ENCODE measurements around the gene PALD1.
"Not testable (repeated sequence)": the region's sequence is repeated elsewhere in the genome, so short reads cannot be mapped to it uniquely, and the experiment has no call there.

PALD1 gene

GRCh38 chr10:70482982-70483760 is 4.6 kb downstream of the PALD1 start:
- DNase-seq = no peak

GRCh38 chr10:70483872-70484271 is 5.3 kb downstream of the PALD1 start:
- not testable (repeated sequence) for DNase-seq

DNA sequence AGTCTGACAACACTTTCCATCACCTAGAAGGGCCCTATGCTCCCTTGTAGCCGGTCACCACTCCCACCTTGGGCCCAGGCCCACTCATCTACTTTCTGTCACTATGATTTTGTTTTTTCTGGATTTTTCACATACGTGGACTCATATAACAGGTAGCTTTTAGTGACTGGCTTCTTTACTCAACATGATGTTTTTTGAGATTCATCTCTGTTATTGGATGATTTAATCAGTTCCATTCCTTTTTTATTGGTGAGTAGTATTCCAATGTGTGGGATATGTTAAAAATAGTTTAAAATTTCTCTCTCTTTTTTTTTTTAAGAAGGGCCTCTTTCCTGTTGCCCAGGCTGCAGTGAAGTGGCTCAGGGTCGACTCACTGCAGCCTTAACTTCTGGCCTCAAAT is 9.3 kb downstream of the PALD1 start:
- DNase-seq = no peak

DNA sequence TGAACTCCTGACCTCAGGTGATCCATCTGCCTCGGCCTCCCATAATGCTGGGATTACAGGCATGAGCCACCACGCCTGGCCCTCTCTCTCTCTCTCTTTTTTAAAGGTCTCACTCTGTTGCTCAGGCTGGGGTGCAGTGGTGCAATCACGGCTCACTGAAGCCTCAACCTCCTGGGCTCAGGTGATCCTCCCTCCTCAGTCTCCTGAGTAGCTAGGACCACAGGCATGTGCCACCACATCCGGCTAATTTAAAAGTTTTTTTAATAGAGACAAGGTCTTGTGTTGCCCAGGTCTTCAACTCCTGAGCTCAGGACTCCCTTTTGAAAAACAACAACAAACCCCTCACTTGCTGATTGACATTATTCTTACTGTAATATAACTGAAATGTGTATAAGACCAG is 11.6 kb downstream of the PALD1 start:
- DNase-seq = no peak

DNA sequence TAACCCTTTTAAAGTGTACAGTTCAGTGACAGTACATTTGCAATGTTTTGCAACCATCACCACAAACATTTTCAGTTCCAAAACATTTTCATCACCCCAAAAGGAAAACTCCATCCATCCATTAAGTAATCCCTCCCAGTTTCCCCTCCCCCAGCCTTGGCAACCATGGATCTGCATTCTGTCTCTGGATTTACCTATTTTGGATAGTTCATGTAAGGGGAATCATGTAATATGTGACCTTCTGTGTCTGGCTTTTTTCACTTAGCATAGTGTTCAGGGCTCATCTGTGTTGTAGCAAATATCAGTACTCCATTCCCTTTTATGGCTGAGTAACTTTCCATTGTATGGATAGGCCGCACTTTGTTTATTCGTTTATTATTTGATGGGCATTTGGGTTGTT is 13.0 kb downstream of the PALD1 start:
- DNase-seq = no peak

- peak in 1 of 2 donors; percentile 47 for DNase-seq
Observed at GRCh38 chr10:70492786-70493659, 14.5 kb downstream of the PALD1 start.

GRCh38 chr10:70493660-70494234 is 15.2 kb downstream of the PALD1 start:
- DNase-seq = peak in 1 of 2 donors; percentile 50

DNA sequence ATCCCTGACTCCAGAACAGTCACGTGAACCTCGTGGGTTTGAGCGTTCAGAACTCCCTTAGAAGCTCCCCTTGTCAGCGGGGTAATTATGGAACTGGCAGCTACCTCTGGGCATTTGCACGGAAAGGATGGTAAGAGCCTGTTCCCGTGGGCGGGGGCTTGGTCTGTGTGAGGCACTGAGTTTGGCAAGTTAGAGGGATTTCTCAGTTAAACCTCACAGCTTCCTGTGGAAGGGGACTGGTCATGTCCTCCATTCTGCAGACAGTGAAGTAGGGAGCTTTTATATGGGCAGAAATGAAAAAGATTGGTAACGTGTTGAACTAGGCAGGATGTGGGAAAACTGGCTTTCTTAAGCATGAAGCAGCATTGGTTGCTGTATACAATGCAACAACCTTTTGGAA is 16.0 kb downstream of the PALD1 start:
- no peak for DNase-seq

- DNase-seq = peak; percentile 11 to 24
Observed at GRCh38 chr10:70494966-70495365, 16.4 kb downstream of the PALD1 start.

- DNase-seq = no peak
Observed at GRCh38 chr10:70495691-70496261, 17.2 kb downstream of the PALD1 start.

- DNase-seq = no peak
Observed at GRCh38 chr10:70496341-70497119, 18.0 kb downstream of the PALD1 start.

GRCh38 chr10:70497120-70497545 is 18.6 kb downstream of the PALD1 start:
- no peak for DNase-seq

DNA sequence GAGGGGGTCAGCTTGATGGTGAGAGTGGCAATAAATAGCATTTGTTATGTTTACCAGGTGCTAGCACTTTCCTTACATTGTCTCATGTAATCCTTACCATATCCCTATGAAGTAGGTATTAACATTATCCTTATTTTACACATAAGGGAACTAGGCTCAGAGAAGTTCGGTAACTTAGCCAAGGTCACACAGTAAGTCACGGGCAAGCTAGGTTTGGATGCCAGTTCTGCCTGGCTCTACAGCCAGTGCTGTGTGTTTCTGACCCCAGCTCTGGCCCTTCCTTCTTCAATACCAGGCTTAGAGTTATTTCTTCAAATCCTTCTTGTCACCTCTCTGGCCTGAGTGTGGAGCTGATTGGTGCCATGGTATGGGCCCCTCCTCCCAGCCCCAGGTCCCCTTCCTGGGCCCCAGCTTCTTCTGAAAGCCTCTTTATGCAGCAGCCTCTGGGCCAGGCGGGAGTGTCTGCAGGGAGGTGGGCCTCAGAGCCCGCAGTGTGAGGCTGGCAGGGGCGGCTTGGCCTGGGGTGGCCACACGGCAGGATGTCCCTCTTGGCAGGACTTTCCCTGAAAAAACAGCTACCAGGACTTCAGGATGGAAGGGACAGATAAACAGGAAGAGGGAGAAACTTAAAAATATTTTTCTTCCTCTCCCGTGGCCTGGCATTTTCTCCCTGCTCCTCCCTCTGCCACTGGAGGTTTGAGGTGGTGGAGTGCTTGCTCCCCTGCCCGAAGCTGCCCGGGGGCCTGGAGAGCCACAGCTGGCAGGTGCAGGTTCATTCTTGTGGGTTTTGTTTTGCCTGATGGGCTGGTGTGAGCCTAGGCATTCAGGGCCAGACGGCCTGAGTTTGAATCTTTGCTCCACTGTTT is 20.6 kb downstream of the PALD1 start:
- DNase-seq = no peak

GRCh38 chr10:70499836-70500167 is 21.2 kb downstream of the PALD1 start:
- DNase-seq = no peak

- no peak for DNase-seq
Observed at GRCh38 chr10:70500368-70500767, 21.8 kb downstream of the PALD1 start.

- no peak for DNase-seq
Observed at GRCh38 chr10:70500812-70501301, 22.3 kb downstream of the PALD1 start.

DNA sequence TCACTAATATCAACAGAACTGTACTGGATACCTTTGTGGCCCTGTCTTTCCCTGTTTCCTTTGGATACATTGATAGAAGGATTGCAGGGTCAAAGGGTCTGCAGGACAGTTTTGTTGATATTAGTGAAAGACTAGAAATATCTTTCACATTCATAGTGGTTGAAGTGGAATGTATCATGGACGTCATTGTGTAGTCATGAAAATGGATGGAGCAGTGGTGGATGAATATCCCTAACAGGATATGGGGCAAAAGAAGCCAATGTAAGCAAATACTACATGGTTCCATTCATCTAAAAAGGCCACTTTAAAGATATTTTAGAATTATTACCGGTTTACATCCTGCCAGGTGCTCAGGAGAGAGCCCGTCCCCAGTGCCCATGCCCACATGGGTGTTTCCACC is 23.8 kb downstream of the PALD1 start:
- DNase-seq = no peak

GRCh38 chr10:70503776-70504175 is 25.2 kb downstream of the PALD1 start:
- DNase-seq = no peak

DNA sequence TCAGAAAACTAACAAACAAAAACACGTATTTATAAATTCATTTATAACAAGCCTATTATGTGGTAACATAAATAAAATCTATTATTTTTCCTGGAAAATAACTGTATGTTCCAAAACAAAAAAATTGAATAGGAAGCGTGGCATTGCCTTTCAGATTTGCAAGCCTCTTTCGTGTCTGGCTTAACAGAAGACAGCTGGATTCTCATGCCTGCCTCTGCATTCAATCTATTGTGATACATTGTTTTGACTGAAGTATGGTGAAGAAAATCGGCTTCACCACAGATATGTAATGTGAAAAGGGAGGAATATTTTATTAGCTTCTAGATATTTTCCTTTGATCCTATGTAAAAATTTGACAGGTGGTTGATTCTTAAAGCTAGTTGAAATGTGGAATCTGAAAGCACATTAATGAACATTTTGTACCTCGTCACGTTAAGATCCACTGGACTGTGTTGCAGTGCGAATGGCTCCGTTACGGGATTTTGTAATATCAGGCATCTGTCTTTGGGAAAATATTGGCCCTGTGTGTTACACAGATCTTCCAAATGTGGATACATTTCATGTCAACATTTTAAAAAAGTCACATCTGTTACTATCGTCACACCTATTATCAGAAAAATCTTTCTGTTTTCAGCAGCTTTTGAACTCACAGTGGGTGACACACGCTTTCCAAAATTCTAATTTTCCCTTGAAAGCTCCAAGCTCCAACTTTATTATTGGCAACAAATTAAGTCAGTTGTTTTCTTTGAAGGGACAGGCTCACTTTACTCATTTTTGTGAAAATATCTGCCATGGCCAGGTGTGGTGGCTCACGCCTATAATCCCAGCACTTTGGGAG is 26.2 kb downstream of the PALD1 start:
- no peak for DNase-seq

- no peak for DNase-seq
Observed at GRCh38 chr10:70505908-70506307, 27.3 kb downstream of the PALD1 start.

Measured in CD4-positive, alpha-beta T cell treated with Interferon alpha-2 for 1 hour (primary cell).